Esophagus squamous epithelium (tissue), 5 donors: Measurements from ENCODE around the gene BUD23. TPM values are rescaled to one million over a fixed set of nuclear protein-coding genes. Genes with fewer than 3 reads are reported as not detected.
"Not testable (repeated sequence)": the region's sequence is repeated elsewhere in the genome, so short reads cannot be mapped to it uniquely, and the experiment has no call there.

Experiments
- DNase-seq: peaks from one replicate; lab custom pipeline; 2025; lab: John Stamatoyannopoulos, UW
- H3K27ac ChIP-seq, 4 donors: fragments of 200-600 bp; sonication (generic); one replicate each; pipeline ENCODE4 v1.5.1; 2016 to 2019; ENCODE audit warnings: mild to moderate bottlenecking in 1 of 4
- H3K27me3 ChIP-seq, 4 donors: fragments of 200-600 bp; sonication (generic); 1 replicate in 3 of 4; 2 replicates in 1 of 4; pipeline versions ENCODE4 v1.5.1 to v1.6.0; 2017 to 2021; ENCODE audit warnings: antibody characterized with exemption in 1 of 4
- H3K36me3 ChIP-seq, 3 donors: fragments of 200-600 bp; sonication (generic); one replicate each; pipeline ENCODE4 v1.5.1; 2016 to 2019
- H3K4me1 ChIP-seq, 3 donors: fragments of 200-600 bp; sonication (generic); one replicate each; pipeline ENCODE4 v1.5.1; 2017 to 2019
- H3K4me3 ChIP-seq, 4 donors: fragments of 200-600 bp; sonication (generic); 1 replicate in 3 of 4; 2 replicates in 1 of 4; pipeline ENCODE4 v1.5.1; 2016 to 2019; ENCODE audit warnings: mild to moderate bottlenecking in 2 of 4, moderate library complexity in 1 of 4
- H3K9me3 ChIP-seq, 3 donors: fragments of 200-600 bp; sonication (generic); one replicate each; pipeline ENCODE4 v1.5.1; 2016 to 2019
- CTCF ChIP-seq, 6 experiments: fragments of 450-650 bp in 4 of 6; fragments of 200-600 bp in 2 of 6; sonication (generic) in 2 of 6; IDR thresholded peaks; one replicate each; pipeline ENCODE4 v1.5.1; 2016 to 2019; ENCODE audit warnings: antibody characterized with exemption in 6 of 6, mild to moderate bottlenecking in 4 of 6, moderate library complexity in 4 of 6
- POLR2A ChIP-seq, 4 donors: fragments of 450-650 bp; IDR thresholded peaks; one replicate each; pipeline ENCODE4 v1.6.1; 2017; ENCODE audit warnings: antibody characterized with exemption in 4 of 4, mild to moderate bottlenecking in 4 of 4, moderate library complexity in 3 of 4
- WGBS, 2 donors: methylation state at CpG; one replicate each; pipeline ENCODE4 v1.1.5; 2018; 5-methylcytosine and 5-hydroxymethylcytosine counted together
- intact Hi-C: fragments of 100-400 bp; cut with DNase I; formaldehyde crosslinking; loops from one replicate; pipeline ENCODE4 v1.15.0; 2022
- total RNA-seq, 4 donors: library from RNA; depleted of rRNA; stranded (reverse); fragments of >200 nt; gene quantifications; one replicate each; pipeline ENCODE4 v1.1.0, GENCODE V29; 2016
- donor health status: DM: yes; HTN: yes; CAD: no.

Gene BUD23
- total RNA-seq, 4 donors from 2014 or later: 24.9 to 44.7 (median 42.6) TPM

DNA sequence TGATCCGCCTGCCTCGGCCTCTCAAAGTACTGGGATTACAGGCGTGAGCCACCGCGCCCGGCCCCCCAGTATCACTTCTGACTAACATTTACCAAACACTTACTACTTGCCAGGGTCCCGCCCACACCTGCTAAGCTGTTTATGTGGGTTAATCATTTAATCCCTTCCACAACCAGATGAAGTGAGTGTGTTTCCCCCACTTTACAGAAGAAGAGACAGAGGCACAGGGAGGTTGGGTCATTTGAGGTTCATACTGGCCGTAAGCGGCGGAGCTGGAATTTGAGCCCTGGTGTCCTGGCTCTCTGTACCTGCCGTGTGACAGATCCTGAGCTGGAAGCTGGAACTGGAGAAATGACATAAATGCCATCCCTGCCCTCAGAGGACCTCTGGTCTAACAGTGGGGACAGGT is 30.9 kb upstream of the BUD23 start:
- Histone ChIP-seq H3K36me3 (no peaks in the 10 kb centered on the region), H3K4me3 (no peak overlapping the region), H3K27ac (no peak overlapping the region), H3K9me3 (no peaks in the 10 kb centered on the region), H3K27me3 (peaks cover 0 to 69% (median 7%) of the 10 kb centered on the region in 4 donors), H3K4me1 (peaks cover 4 to 8% (median 5%) of the 10 kb centered on the region in 3 donors)
- no peak for DNase-seq
- TF ChIP-seq POLR2A (IDR thresholded peaks at IDR 0.05) (no peak), CTCF (IDR thresholded peaks at IDR 0.05) (no peak)
- 40 to 47% methylated on average over 8 to 11 of the region's 11 CpGs for WGBS, 2 donors
- intact Hi-C loops: no loop called here

GRCh38 chr7:73655309-73655708 is 28.1 kb upstream of the BUD23 start:
- H3K36me3 ChIP-seq, H3K4me1 ChIP-seq, H3K27ac ChIP-seq, DNase-seq, intact Hi-C loops, H3K9me3 ChIP-seq, H3K4me3 ChIP-seq: not testable (repeated sequence)
- 73 to 77% methylated on average over 3 to 4 of the region's 4 CpGs for WGBS, 2 donors
- peaks cover 0 to 61% (median 0%) of the 10 kb centered on the region in 4 donors for H3K27me3 ChIP-seq

GRCh38 chr7:73659983-73660382 is 23.4 kb upstream of the BUD23 start:
- intact Hi-C loops: no loop called here
- TF ChIP-seq POLR2A (IDR thresholded peaks at IDR 0.05): no peak
- TF ChIP-seq CTCF (IDR thresholded peaks at IDR 0.05): no peak
- Histone ChIP-seq H3K9me3 (peaks cover 0 to 11% (median 3%) of the 10 kb centered on the region in 3 donors), H3K4me3 (no peak overlapping the region), H3K27ac (no peak overlapping the region), H3K4me1 (peaks cover 0 to 10% (median 0%) of the 10 kb centered on the region in 3 donors), H3K36me3 (no peaks in the 10 kb centered on the region), H3K27me3 (peaks cover 0 to 63% (median 0%) of the 10 kb centered on the region in 4 donors)
- DNase-seq: no peak
- WGBS, 2 donors: 48 to 65% methylated on average over 8 of the region's 8 CpGs

- H3K36me3 ChIP-seq, H3K27ac ChIP-seq, H3K4me1 ChIP-seq, intact Hi-C loops, H3K4me3 ChIP-seq, DNase-seq: not testable (repeated sequence)
- Histone ChIP-seq H3K9me3 (peaks cover 0 to 11% (median 3%) of the 10 kb centered on the region in 3 donors), H3K27me3 (peaks cover 0 to 68% (median 0%) of the 10 kb centered on the region in 4 donors)
- WGBS, 2 donors: 33 to 39% methylated on average over 3 of the region's 4 CpGs
These were observed 22.8 kb upstream of the BUD23 start for GRCh38 chr7:73660594-73660993.

DNA sequence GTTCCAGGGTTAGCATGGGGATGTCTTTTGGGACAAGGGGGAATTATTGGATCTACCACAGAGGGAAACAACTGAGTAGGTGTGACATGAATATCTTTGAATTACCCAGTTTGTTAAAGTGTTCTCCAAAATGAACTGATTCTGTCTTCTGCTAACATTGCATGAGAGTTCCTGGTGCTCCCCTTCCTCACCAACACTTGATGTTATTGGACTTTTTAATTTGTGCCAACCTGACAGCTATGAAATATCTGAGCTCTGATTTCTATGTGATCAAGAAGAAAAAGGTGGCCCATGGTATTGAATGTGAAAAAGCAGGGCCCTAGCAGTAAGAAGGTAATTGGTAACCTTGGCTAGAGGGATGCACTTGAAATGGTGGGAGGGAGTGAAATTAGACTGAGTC is 20.4 kb upstream of the BUD23 start:
- no peak for DNase-seq
- Histone ChIP-seq H3K27me3 (peaks cover 0 to 82% (median 0%) of the 10 kb centered on the region in 4 donors), H3K4me3 (no peak overlapping the region), H3K9me3 (peaks cover 0 to 11% (median 3%) of the 10 kb centered on the region in 3 donors), H3K27ac (no peak overlapping the region), H3K36me3 (no peaks in the 10 kb centered on the region), H3K4me1 (peaks cover 0 to 17% (median 3%) of the 10 kb centered on the region in 3 donors)
- intact Hi-C loops: no loop called here
- TF ChIP-seq POLR2A (IDR thresholded peaks at IDR 0.05) (no peak), CTCF (IDR thresholded peaks at IDR 0.05) (no peak)

DNA sequence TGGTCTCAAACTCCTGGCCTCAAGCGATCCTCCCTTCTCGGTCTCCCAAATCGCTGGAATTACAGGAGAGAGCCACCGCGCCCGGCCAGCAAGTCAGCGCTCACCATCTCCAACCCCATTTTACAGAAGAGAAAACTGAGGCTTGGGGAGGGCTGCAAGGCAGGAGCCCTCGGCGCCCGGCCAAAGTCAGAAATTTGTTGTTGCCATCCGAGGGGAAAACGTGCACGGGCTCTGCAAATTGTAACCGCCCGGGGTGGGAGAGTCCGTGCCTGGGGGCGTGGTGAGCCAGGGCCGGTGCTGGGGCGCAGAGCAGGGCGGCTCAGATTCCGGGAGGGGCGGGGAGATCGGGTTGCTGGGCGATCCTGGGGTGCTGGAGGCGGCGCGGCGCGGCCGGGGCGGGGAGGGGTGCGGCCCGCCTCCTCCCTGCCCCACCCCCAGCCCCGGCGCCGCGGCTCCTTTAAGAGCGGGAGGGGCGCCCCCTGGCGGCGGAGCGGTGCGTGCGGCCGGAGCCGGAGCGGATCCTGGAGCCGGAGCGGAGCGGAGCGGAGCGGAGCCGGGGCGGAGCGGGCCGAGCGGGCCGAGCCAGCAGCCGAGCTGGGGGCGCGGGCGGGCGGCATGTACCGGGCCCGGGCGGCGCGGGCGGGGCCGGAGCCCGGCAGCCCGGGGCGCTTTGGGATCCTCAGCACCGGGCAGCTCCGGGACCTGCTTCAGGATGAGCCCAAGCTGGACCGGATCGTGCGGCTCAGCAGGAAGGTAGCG is 15.9 kb upstream of the BUD23 start, which contains the start of gene VPS37D:
VPS37D (plus strand) TSS at position 488 of the 759 bp plus-strand sequence; CDS start at position 616, 128 bp downstream.
- intact Hi-C loops: loop anchor here (5.0 kb wide), 1 partner anchor 60 kb away; no protein-coding TSS in a partner anchor
- 3 to 28% methylated on average over 7 to 13 of the region's 79 CpGs for WGBS, 2 donors
- H3K27ac ChIP-seq: peak within 1 kb of the TSS in 3 of 4 donors; percentile 32 to 57 (median 43)

More for the DNA sequence above, 15.9 kb upstream of the BUD23 start, which contains the start of gene VPS37D:
- Histone ChIP-seq H3K9me3 (peaks cover 0 to 11% (median 3%) of the 10 kb centered on the region in 3 donors), H3K4me3 (peak within 1 kb of the TSS; percentile 29 to 80 (median 60)), H3K4me1 (peaks cover 7 to 22% (median 8%) of the 10 kb centered on the region in 3 donors), H3K27me3 (peaks cover 0 to 61% (median 0%) of the 10 kb centered on the region in 4 donors), H3K36me3 (no peaks in the 10 kb centered on the region)
- no peak for TF ChIP-seq POLR2A (IDR thresholded peaks at IDR 0.05)
- TF ChIP-seq CTCF (IDR thresholded peaks at IDR 0.05): peak; percentile 46 to 99 (median 98)
- peak; percentile 46 for DNase-seq
